HepG2 (cell line): ENCODE results near the gene YWHAQ. TPM values are rescaled to one million over a fixed set of nuclear protein-coding genes. Genes with fewer than 3 reads are reported as not detected.
A peak's percentile ranks its signal among the peaks of the same experiment; 100 is the strongest.

ENCODE experiments used
- CHCHD3 ChIP-seq: sonication (generic); formaldehyde crosslinking; IDR thresholded peaks from 2 replicates; pipeline ENCODE4 v1.8.0; 2022; ENCODE audit warnings: mild to moderate bottlenecking, missing genetic modification reagents, moderate library complexity
- ETV5 ChIP-seq: IDR thresholded peaks from 2 replicates; pipeline ENCODE4 v1.6.1; 2018; ENCODE audit warnings: missing biosample characterization, missing genetic modification reagents, inconsistent platforms, borderline replicate concordance
- FOXA1 ChIP-seq, 2 experiments: fragments of 450-650 bp in 1 of 2; sonication (generic) in 1 of 2; formaldehyde crosslinking in 1 of 2; IDR thresholded peaks; 2 replicates each; pipeline versions ENCODE4 v1.4.0 to v1.6.1; 2016 to 2020; ENCODE audit warnings: missing genetic modification reagents in 1 of 2
- HNRNPLL ChIP-seq: fragments of 200-400 bp; formaldehyde crosslinking; IDR thresholded peaks from 2 replicates; pipeline ENCODE4 v1.6.1; 2017; ENCODE audit warnings: mild to moderate bottlenecking, low read depth, low read length; ENCODE audit not compliant: poor library complexity, severe bottlenecking
- IRX3 ChIP-seq: sonication (generic); formaldehyde crosslinking; IDR thresholded peaks from 2 replicates; pipeline ENCODE4 v1.8.1; 2023; ENCODE audit warnings: mild to moderate bottlenecking, low read depth, missing genetic modification reagents, borderline replicate concordance
- KAT2B ChIP-seq: fragments of 150-350 bp; IDR thresholded peaks from 2 replicates; pipeline ENCODE4 v1.6.1; 2014; ENCODE audit warnings: low read depth, low read length, borderline replicate concordance
- KAT7 ChIP-seq: IDR thresholded peaks from 2 replicates; pipeline ENCODE4 v1.6.1; 2018; ENCODE audit warnings: borderline replicate concordance, missing compliant biosample characterization
- MLLT10 ChIP-seq: sonication (generic); formaldehyde crosslinking; IDR thresholded peaks from 2 replicates; pipeline ENCODE4 v1.4.0; 2020; ENCODE audit warnings: missing genetic modification reagents
- NCOA1 ChIP-seq: sonication (generic); formaldehyde crosslinking; IDR thresholded peaks from 2 replicates; pipeline ENCODE4 v1.9.0; 2021; ENCODE audit warnings: missing genetic modification reagents
- NFE2L2 ChIP-seq: fragments of 150-350 bp; IDR thresholded peaks from 2 replicates; pipeline ENCODE4 v1.6.1; 2014; ENCODE audit warnings: low read length
- PATZ1 ChIP-seq: sonication (generic); formaldehyde crosslinking; IDR thresholded peaks from 2 replicates; pipeline ENCODE4 v1.4.0; 2020; ENCODE audit warnings: missing genetic modification reagents
- RBM22 ChIP-seq: fragments of 200-400 bp; formaldehyde crosslinking; optimal IDR thresholded peaks from 2 replicates; pipeline ENCODE3; 2017; ENCODE audit warnings: mild to moderate bottlenecking, low read length, moderate library complexity
- TCF12 ChIP-seq, 2 experiments: fragments of 450-650 bp in 1 of 2; sonication (generic) in 1 of 2; formaldehyde crosslinking in 1 of 2; IDR thresholded peaks; 2 replicates each; pipeline versions ENCODE4 v1.6.1 to v1.8.0; 2017 to 2022; ENCODE audit warnings: antibody characterized with exemption in 1 of 2, mild to moderate bottlenecking in 1 of 2, missing genetic modification reagents in 1 of 2, moderate library complexity in 1 of 2
- TEAD2 ChIP-seq: sonication (generic); formaldehyde crosslinking; IDR thresholded peaks from 2 replicates; pipeline ENCODE4 v1.9.0; 2021; ENCODE audit warnings: missing genetic modification reagents
- TFDP1 ChIP-seq: IDR thresholded peaks from 2 replicates; pipeline ENCODE4 v1.6.1; 2016; ENCODE audit warnings: missing compliant biosample characterization, missing genetic modification reagents, borderline replicate concordance
- ZEB1 ChIP-seq: IDR thresholded peaks from 2 replicates; pipeline ENCODE4 v1.6.1; 2012; ENCODE audit warnings: mild to moderate bottlenecking, low read depth, inconsistent platforms; ENCODE audit not compliant: insufficient replicate concordance
- ZNF124 ChIP-seq: sonication (generic); formaldehyde crosslinking; IDR thresholded peaks from 2 replicates; pipeline ENCODE4 v1.4.0; 2020; ENCODE audit warnings: missing genetic modification reagents
- ZNF275 ChIP-seq: sonication (generic); formaldehyde crosslinking; IDR thresholded peaks from 2 replicates; pipeline ENCODE4 v1.8.0; 2022; ENCODE audit warnings: missing genetic modification reagents, mild to moderate bottlenecking, inconsistent platforms, borderline replicate concordance
- ZNF7 ChIP-seq: IDR thresholded peaks from 2 replicates; pipeline ENCODE4 v1.6.1; 2016; ENCODE audit warnings: missing biosample characterization, missing genetic modification reagents
- ZNF850 ChIP-seq: sonication (generic); formaldehyde crosslinking; conservative IDR thresholded peaks from 2 replicates; pipeline ENCODE4 v1.9.0; 2021; ENCODE audit warnings: mild to moderate bottlenecking, missing genetic modification reagents
- polyA plus RNA-seq, 8 experiments: library from polyadenylated mRNA; depleted of rRNA in 3 of 8; stranded (reverse) in 7 of 8; unstranded in 1 of 8; fragments of >200 nt; fragmentation: Illumina TruSeq in 4 of 8; extraction: Trizol in 4 of 8; gene quantifications; 2 replicates each; pipeline versions ENCODE4 v1.2.1 to v1.2.3, GENCODE V29; 2011 to 2016; ENCODE audit warnings: low read depth in 4 of 8, missing spikeins in 1 of 8, mixed read lengths in 1 of 8; ENCODE audit not compliant: insufficient read depth in 1 of 8
- total RNA-seq, 5 experiments: library from RNA; depleted of rRNA; stranded (reverse); fragments of >200 nt; fragmentation: Illumina TruSeq; extraction: Trizol; gene quantifications; 2 replicates each; pipeline ENCODE4 v1.2.3, GENCODE V29; 2016; ENCODE audit warnings: low read depth in 1 of 5

Gene YWHAQ
- total and polyA plus RNA-seq, 2 of the 13 experiments (the other 11 are each of a cell fraction or from before 2014, with no cell fraction given): 160 to 304 TPM

- TF ChIP-seq TFDP1 (CRISPR knock-in tag) (peak; percentile 98), TCF12 (IDR thresholded peaks at IDR 0.05) (no peak), TCF12 (CRISPR knock-in tag; IDR thresholded peaks at IDR 0.05) (peak; percentile 52; the same call in 1 of the 2 replicates), CHCHD3 (CRISPR knock-in tag) (no peak; the same call in 1 of the 2 replicates), NFE2L2 (no peak), MLLT10 (CRISPR knock-in tag) (no peak), FOXA1 (IDR thresholded peaks at IDR 0.05) (no peak), FOXA1 (CRISPR knock-in tag; IDR thresholded peaks at IDR 0.05) (peak; percentile 8; the same call in 1 of the 2 replicates), IRX3 (CRISPR knock-in tag) (no peak), NCOA1 (CRISPR knock-in tag) (peak; percentile 59; the same call in 1 of the 2 replicates), ETV5 (CRISPR knock-in tag) (peak; percentile 78; the same call in 1 of the 2 replicates), KAT7 (no peak), ZEB1 (no peak), ZNF275 (CRISPR knock-in tag) (peak; percentile 27; the same call in 1 of the 2 replicates), ZNF850 (CRISPR knock-in tag) (no peak), RBM22 (peak; percentile 91), HNRNPLL (peak; percentile 78), ZNF7 (CRISPR knock-in tag) (peak; percentile 100), ZNF124 (CRISPR knock-in tag) (peak; percentile 56; the same call in 1 of the 2 replicates), KAT2B (no peak), TEAD2 (CRISPR knock-in tag) (no peak), PATZ1 (CRISPR knock-in tag) (peak; percentile 94)
These were observed at the start of gene YWHAQ (continued) for GRCh38 chr2:9630736-9631552.
